HG02588 (cell line): ENCODE data around the gene FAM193B.
"Not testable (repeated sequence)": the region's sequence is repeated elsewhere in the genome, so short reads cannot be mapped to it uniquely, and the experiment has no call there.

ENCODE experiments used
- ATAC-seq: cut with Tn5 transposase; IDR thresholded peaks from one replicate; pipeline ENCODE4 v1.9.1; 2021; ENCODE audit warnings: mild to moderate bottlenecking, moderate library complexity; ENCODE audit not compliant: unreplicated experiment

The FAM193B gene

GRCh38 chr5:177487975-177488374 is 66.4 kb downstream of the FAM193B start:
- no peak for ATAC-seq

GRCh38 chr5:177487144-177487543 is 67.2 kb downstream of the FAM193B start:
- ATAC-seq: no peak

- no peak for ATAC-seq
Measured at GRCh38 chr5:177486256-177486655, 68.1 kb downstream of the FAM193B start.

GRCh38 chr5:177485753-177486152 is 68.6 kb downstream of the FAM193B start:
- not testable (repeated sequence) for ATAC-seq

GRCh38 chr5:177484902-177485549 is 69.3 kb downstream of the FAM193B start:
- no peak for ATAC-seq

- ATAC-seq: no peak
Measured at GRCh38 chr5:177483994-177484901, 70.1 kb downstream of the FAM193B start.

- ATAC-seq: no peak
Measured at GRCh38 chr5:177483042-177483441, 71.3 kb downstream of the FAM193B start.

GRCh38 chr5:177482359-177482795 is 72.0 kb downstream of the FAM193B start:
- ATAC-seq: no peak

- no peak for ATAC-seq
Measured at GRCh38 chr5:177479774-177480173, 74.6 kb downstream of the FAM193B start.

- ATAC-seq: no peak
Measured at GRCh38 chr5:177478711-177479646, 75.4 kb downstream of the FAM193B start.

- ATAC-seq: no peak
Measured at GRCh38 chr5:177477701-177478477, 76.5 kb downstream of the FAM193B start.

- no peak for ATAC-seq
Measured at GRCh38 chr5:177476531-177477233, 77.7 kb downstream of the FAM193B start.

GRCh38 chr5:177475563-177476427 is 78.6 kb downstream of the FAM193B start:
- ATAC-seq: no peak

GRCh38 chr5:177474846-177475562 is 79.4 kb downstream of the FAM193B start:
- ATAC-seq: no peak

- no peak for ATAC-seq
Measured at GRCh38 chr5:177474002-177474476, 80.3 kb downstream of the FAM193B start.

- no peak for ATAC-seq
Measured at GRCh38 chr5:177473443-177474001, 80.8 kb downstream of the FAM193B start, which contains the start of gene DBN1. Gene DBN1 (minus strand): TSS chr5:177473634. CDS start chr5:177473521, 113 bp downstream.
